K562 (cell line): ENCODE measurements around the gene HSD17B8. TPM values are rescaled to one million over a fixed set of nuclear protein-coding genes. Genes with fewer than 3 reads are reported as not detected.
A peak's percentile ranks its signal among the peaks of the same experiment; 100 is the strongest.
"Not testable (repeated sequence)": the region's sequence is repeated elsewhere in the genome, so short reads cannot be mapped to it uniquely, and the experiment has no call there.

Experiments
- ATAC-seq: fragments of 200-7000 bp; cut with Tn5 transposase; 3 replicates; pipeline ENCODE4 v1.9.1; 2020; ENCODE audit warnings: moderate library complexity
- BruUV-seq: library from RNA; stranded (reverse); fragments of 400-500 nt; replicated peaks from 2 replicates; lab custom pipeline; 2021; lab: Mats Ljungman, UMichigan
- CTCF ChIA-PET: fragments of 300-600 bp; formaldehyde crosslinking; extraction: SDS; loops from one replicate; lab custom pipeline; 2021; ENCODE audit warnings: low intra/inter-chr PET ratio; lab: Yijun Ruan, JAX
- POLR2A ChIA-PET: fragments of 300-600, 350-650 bp; sonication (Branson Sonifier 250); formaldehyde crosslinking; extraction: SDS; loops from one replicate; lab custom pipeline; 2021; ENCODE audit warnings: antibody characterized with exemption, inconsistent platforms; lab: Yijun Ruan, JAX
- DNase-seq, 4 experiments: peaks; one replicate each; pipeline versions ENCODE4 v3.0.0 to v3.0.0-alpha.2; 2011 to 2018; ENCODE audit warnings: low spot score in 3 of 4, mixed read lengths in 3 of 4; ENCODE audit errors: extremely low read depth in 1 of 4
- FAIRE-seq: peaks from 2 replicates; lab custom pipeline; 2011; peaks lifted over from hg19 to GRCh38; lab: Jason Lieb, UNC
- H2AFZ ChIP-seq: 2 replicates; pipeline ENCODE4 v1.6.0; 2011; ENCODE audit warnings: low read depth, low read length, control low read depth, inconsistent platforms
- H3K27ac ChIP-seq: fragments of 200-600 bp; 3 replicates; pipeline ENCODE4 v1.8.0; 2011; ENCODE audit warnings: low read depth, mild to moderate bottlenecking, control low read depth, inconsistent platforms, low read length, moderate library complexity, mixed read lengths; ENCODE audit errors: extremely low read depth
- H3K27me3 ChIP-seq, 2 experiments: fragments of 300-600 bp in 1 of 2; 2 replicates in 1 of 2; 3 replicates in 1 of 2; pipeline versions ENCODE4 v1.6.0 to v1.8.0; 2011; ENCODE audit warnings: inconsistent platforms in 2 of 2, low read length in 2 of 2, mild to moderate bottlenecking in 1 of 2, mixed read lengths in 1 of 2, moderate library complexity in 1 of 2; ENCODE audit not compliant: control insufficient read depth in 2 of 2, insufficient read depth in 2 of 2
- H3K36me3 ChIP-seq: fragments of 300-600 bp; 3 replicates; pipeline ENCODE4 v1.8.0; 2011; ENCODE audit warnings: mild to moderate bottlenecking, low read length, inconsistent platforms; ENCODE audit not compliant: control insufficient read depth, insufficient read depth
- H3K4me1 ChIP-seq, 2 experiments: fragments of 200-600 bp in 1 of 2; replicated peaks in 1 of 2; 2 replicates in 1 of 2; 3 replicates in 1 of 2; pipeline versions ENCODE4 v1.5.1 to v1.8.0; 2011; ENCODE audit warnings: inconsistent platforms in 2 of 2, low read length in 2 of 2, mild to moderate bottlenecking in 1 of 2, mixed read lengths in 1 of 2, moderate library complexity in 1 of 2; ENCODE audit not compliant: control insufficient read depth in 2 of 2, insufficient read depth in 2 of 2
- H3K4me2 ChIP-seq: 2 replicates; pipeline ENCODE4 v1.6.1; 2011; ENCODE audit warnings: low read length, control low read depth, inconsistent platforms, mixed read lengths; ENCODE audit not compliant: insufficient read depth
- H3K4me3 ChIP-seq: fragments of 200-600 bp; sonication (generic), shearing (Covaris generic); 2 replicates; pipeline ENCODE4 v1.5.1; 2016; ENCODE audit warnings: control low read depth, inconsistent platforms
- H3K79me2 ChIP-seq: fragments of 200-600 bp; 3 replicates; pipeline ENCODE4 v1.8.0; 2011; ENCODE audit warnings: low read length, inconsistent platforms; ENCODE audit not compliant: control insufficient read depth, insufficient read depth
- H3K9ac ChIP-seq, 2 experiments: 2 replicates each; pipeline versions ENCODE4 v1.6.0 to v1.6.1; 2011; ENCODE audit warnings: low read depth in 2 of 2, low read length in 2 of 2, control low read depth in 1 of 2, inconsistent platforms in 1 of 2, mild to moderate bottlenecking in 1 of 2, mixed read lengths in 1 of 2; ENCODE audit not compliant: insufficient read depth in 1 of 2
- H3K9me1 ChIP-seq: one replicate; pipeline ENCODE4 v1.6.0; 2011; ENCODE audit warnings: inconsistent platforms, mild to moderate bottlenecking, low read length, moderate library complexity; ENCODE audit not compliant: control insufficient read depth, insufficient read depth
- H3K9me3 ChIP-seq: replicated peaks from 2 replicates; pipeline ENCODE4 v1.5.1; 2011; ENCODE audit warnings: low read depth, low read length, inconsistent platforms; ENCODE audit not compliant: control insufficient read depth, insufficient read depth
- H4K20me1 ChIP-seq: replicated peaks from 2 replicates; pipeline ENCODE4 v1.6.1; 2011; ENCODE audit warnings: low read length, inconsistent platforms, mixed read lengths; ENCODE audit not compliant: control insufficient read depth, insufficient read depth
- ATF7 ChIP-seq: fragments of 450-650 bp; IDR thresholded peaks from 2 replicates; pipeline ENCODE4 v1.7.1; 2014; ENCODE audit warnings: mild to moderate bottlenecking, moderate library complexity
- DPF2 ChIP-seq: fragments of 450-650 bp; IDR thresholded peaks from 2 replicates; pipeline ENCODE4 v1.6.1; 2016
- ID3 ChIP-seq, 2 experiments: fragments of 250-450 bp in 1 of 2; fragments of 450-650 bp in 1 of 2; sonication (Bioruptor Pico) in 1 of 2; IDR thresholded peaks; 2 replicates each; pipeline versions ENCODE4 v1.6.1 to v1.8.0; 2016 to 2021; ENCODE audit warnings: mild to moderate bottlenecking in 2 of 2, moderate library complexity in 2 of 2, missing compliant biosample characterization in 1 of 2, missing genetic modification characterization in 1 of 2
- KLF13 ChIP-seq: fragments of 450-650 bp; IDR thresholded peaks from 2 replicates; pipeline ENCODE4 v1.6.1; 2016; ENCODE audit warnings: missing genetic modification characterization, low read depth, mild to moderate bottlenecking, missing compliant biosample characterization, moderate library complexity, borderline replicate concordance
- MAFG ChIP-seq: fragments of 450-650 bp; conservative IDR thresholded peaks from 2 replicates; pipeline ENCODE4 v1.6.1; 2016; ENCODE audit warnings: missing genetic modification characterization, missing compliant biosample characterization
- MCM2 ChIP-seq: fragments of 450-650 bp; IDR thresholded peaks from 2 replicates; pipeline ENCODE4 v1.6.1; 2017; ENCODE audit warnings: low read depth, mild to moderate bottlenecking
- PTRF ChIP-seq: fragments of 450-650 bp; IDR thresholded peaks from 2 replicates; pipeline ENCODE4 v1.6.1; 2016; ENCODE audit warnings: mild to moderate bottlenecking, missing genetic modification characterization, missing compliant biosample characterization
- SNRNP70 ChIP-seq: fragments of 200-400 bp; formaldehyde crosslinking; optimal IDR thresholded peaks from 2 replicates; pipeline ENCODE3; 2017; ENCODE audit warnings: low read depth, low read length
- TCF7L2 ChIP-seq: fragments of 150-350 bp; IDR thresholded peaks from 2 replicates; pipeline ENCODE4 v1.6.1; 2016; ENCODE audit warnings: low read depth, mild to moderate bottlenecking, low read length, moderate library complexity
- ZNF699 ChIP-seq: fragments of 250-450 bp; sonication (Bioruptor Pico); IDR thresholded peaks from 2 replicates; pipeline ENCODE4 v1.8.0; 2021; ENCODE audit warnings: mild to moderate bottlenecking, moderate library complexity; ENCODE audit not compliant: insufficient replicate concordance
- ZNF717 ChIP-seq: fragments of 250-450 bp; sonication (Bioruptor Pico); IDR thresholded peaks from 2 replicates; pipeline ENCODE4 v1.5.0; 2021
- ZNF76 ChIP-seq: fragments of 250-450 bp; sonication (Bioruptor Pico); IDR thresholded peaks from 2 replicates; pipeline ENCODE4 v1.4.0; 2020; ENCODE audit warnings: mild to moderate bottlenecking, moderate library complexity, borderline replicate concordance
- WGBS: fragments of 100-300 bp; shearing (Covaris generic); methylation state at CpG from one replicate; pipeline ENCODE4 v1.1.6; 2016; ENCODE audit warnings: low coverage, mixed read lengths; ENCODE audit not compliant: insufficient coverage; ENCODE audit errors: missing lambda C conversion rate; 5-methylcytosine and 5-hydroxymethylcytosine counted together
- in situ Hi-C: fragments of 300-500 bp; cut with MboI; formaldehyde crosslinking; loops from 4 replicates; pipeline ENCODE4 v1.15.0; 2018; ENCODE audit warnings: inconsistent platforms, mixed read lengths
- intact Hi-C: fragments of 100-400 bp; cut with micrococcal nuclease; formaldehyde crosslinking; loops from 2 replicates; pipeline ENCODE4 v1.14.2; 2022
- polyA plus RNA-seq, 8 experiments: library from polyadenylated mRNA; depleted of rRNA in 4 of 8; stranded (reverse) in 5 of 8; unstranded in 3 of 8; fragments of >200 nt; fragmentation: Nextera tagmentation in 2 of 8; fragmentation: Illumina TruSeq in 1 of 8; extraction: Ambion mirVana in 2 of 8; extraction: Trizol in 1 of 8; gene quantifications; 2 replicates each; pipeline versions ENCODE4 v1.2.1 to v1.2.3, GENCODE V29; 2011 to 2014; ENCODE audit warnings: inconsistent platforms in 1 of 8, missing spikeins in 1 of 8
- total RNA-seq, 7 experiments: library from RNA; depleted of rRNA in 6 of 7; stranded (reverse); fragments of >200 nt in 6 of 7; fragmentation: Illumina TruSeq in 2 of 7; extraction: Trizol in 2 of 7; gene quantifications; 2 replicates each; pipeline versions ENCODE4 v1.2.1 to v1.2.3, GENCODE V29; 2011 to 2021; ENCODE audit warnings: low replicate concordance in 1 of 7

Gene HSD17B8
- total and polyA plus RNA-seq, 9 of the 15 experiments (the other 6 are each of a cell fraction or from before 2014, with no cell fraction given): 3.7 to 35.2 (median 14.2) TPM

GRCh38 chr6:33217681-33218080 is 13.2 kb downstream of the HSD17B8 start:
- no peaks in the 10 kb centered on the region for H4K20me1 ChIP-seq
- DNase-seq (peak in 3 of 4 experiments; percentile 5 to 6 (median 5)), FAIRE-seq (no peak), ATAC-seq (no peak)
- no peaks in the 10 kb centered on the region for H3K79me2 ChIP-seq
- H3K9me3 ChIP-seq: no peaks in the 10 kb centered on the region
- no peak overlapping the region for H3K27ac ChIP-seq
- H3K4me3 ChIP-seq: no peak overlapping the region
- no peak overlapping the region for H2AFZ ChIP-seq
- no peak overlapping the region for H3K9ac ChIP-seq
- H3K4me2 ChIP-seq: no peak overlapping the region
- TF ChIP-seq MAFG (tag): no peak
- TF ChIP-seq ID3 (CRISPR knock-in tag; IDR thresholded peaks at IDR 0.05): no peak
- TF ChIP-seq ID3 (tag; IDR thresholded peaks at IDR 0.05): no peak
- TF ChIP-seq ZNF76 (CRISPR knock-in tag): no peak
- no peak for TF ChIP-seq ZNF717 (CRISPR knock-in tag)
- TF ChIP-seq ZNF699 (CRISPR knock-in tag): no peak
- TF ChIP-seq TCF7L2: no peak
- TF ChIP-seq SNRNP70: no peak
- no peak for TF ChIP-seq PTRF (tag)
- no peak for TF ChIP-seq KLF13 (tag)
- TF ChIP-seq ATF7: no peak
- TF ChIP-seq MCM2: no peak
- no peak for TF ChIP-seq DPF2
- in situ Hi-C loops: no loop called here
- ChIA-PET POLR2A (interaction anchor here (2.2 kb wide), 1 partner anchor 8 kb away, joined by 12 read pairs; the partner anchor contains the start of gene RING1), CTCF (no interaction called here)
- H3K27me3 ChIP-seq: peaks cover 7 to 15% of the 10 kb centered on the region in 2 experiments; a peak in 4 of 5 replicates
- BruUV-seq: no TSS peak
- no peaks in the 10 kb centered on the region for H3K9me1 ChIP-seq
- peaks cover 0 to 22% of the 10 kb centered on the region in 2 experiments; a peak in 2 of 5 replicates for H3K4me1 ChIP-seq
- H3K36me3 ChIP-seq: no peaks in the 10 kb centered on the region
- intact Hi-C loops: no loop called here
- 8% methylated on average over 3 of the region's 3 CpGs for WGBS

- H2AFZ ChIP-seq, intact Hi-C loops, in situ Hi-C loops, H3K4me2 ChIP-seq, H3K9ac ChIP-seq, H3K36me3 ChIP-seq, H3K79me2 ChIP-seq, H3K9me3 ChIP-seq, CTCF ChIA-PET, H3K9me1 ChIP-seq, H3K27ac ChIP-seq, FAIRE-seq, ATAC-seq, H3K4me1 ChIP-seq, H3K4me3 ChIP-seq, H4K20me1 ChIP-seq, BruUV-seq: not testable (repeated sequence)
- DNase-seq: peak in 1 of 4 experiments; percentile 0
- peaks cover 18 to 25% of the 10 kb centered on the region in 2 experiments for H3K27me3 ChIP-seq
- POLR2A ChIA-PET: interaction anchor here (0.6 to 2.8 kb wide), 3 partner anchors 13 to 196 kb away, joined by 3 to 7 read pairs (median 6); partner anchors contain the start of gene RING1
- 18% methylated on average over 14 of the region's 14 CpGs for WGBS
These were observed 22.2 kb downstream of the HSD17B8 start for GRCh38 chr6:33226503-33227120.
